ENCODE data around the gene SEPTIN3.

SEPTIN3 gene

DNA sequence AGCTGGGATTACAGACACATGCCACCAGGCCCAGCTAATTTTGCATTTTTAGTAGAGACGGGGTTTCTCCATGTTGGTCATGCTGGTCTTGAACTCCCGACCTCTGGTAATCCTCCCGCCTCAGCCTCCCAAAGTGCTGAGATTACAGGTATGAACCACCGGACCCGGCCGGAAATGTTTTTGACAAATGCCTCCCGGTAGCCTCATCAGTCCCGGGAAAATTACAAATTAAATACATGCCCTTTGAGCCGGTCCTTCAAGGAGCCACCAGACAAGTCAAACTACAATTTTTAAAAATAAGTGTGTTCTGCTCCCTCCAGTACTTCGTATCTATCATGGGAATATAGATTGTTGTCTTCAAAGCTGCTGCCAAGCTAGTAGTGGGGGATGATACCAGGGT, 46.9 kb downstream of the SEPTIN3 start:
- no peak for DNase-seq (ENCODE audit: low read depth in 2 of 2)

DNA sequence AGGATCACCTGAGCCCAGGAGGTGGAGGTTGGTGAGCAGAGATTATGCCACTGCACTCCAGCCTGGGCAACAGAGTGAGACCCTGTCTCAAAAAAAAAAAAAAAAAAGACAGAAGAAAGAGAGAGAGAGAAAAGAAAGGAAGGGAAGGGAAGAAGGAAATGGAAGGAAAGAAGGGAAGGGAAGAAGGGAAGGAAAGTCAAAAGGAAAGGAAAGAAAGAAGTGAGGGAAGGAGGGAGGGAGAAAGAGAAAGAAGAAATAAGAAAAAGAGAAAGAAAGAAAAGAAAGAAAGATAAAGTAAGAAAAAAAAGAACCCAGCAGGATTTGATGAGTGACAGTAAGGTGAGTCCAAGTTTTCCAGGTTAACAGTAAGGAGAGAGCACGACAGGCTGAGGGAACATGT, 49.0 kb downstream of the SEPTIN3 start:
- DNase-seq (ENCODE audit: low read depth in 2 of 2), result no peak

All from stimulated activated CD4-positive, alpha-beta T cell treated with anti-CD3 and anti-CD28 coated beads, Interleukin-1b, Interleukin-23, amount 100 ng/mL, for 1 hour (primary cell).